Measurements from ENCODE around the gene HOXA9.

DNA sequence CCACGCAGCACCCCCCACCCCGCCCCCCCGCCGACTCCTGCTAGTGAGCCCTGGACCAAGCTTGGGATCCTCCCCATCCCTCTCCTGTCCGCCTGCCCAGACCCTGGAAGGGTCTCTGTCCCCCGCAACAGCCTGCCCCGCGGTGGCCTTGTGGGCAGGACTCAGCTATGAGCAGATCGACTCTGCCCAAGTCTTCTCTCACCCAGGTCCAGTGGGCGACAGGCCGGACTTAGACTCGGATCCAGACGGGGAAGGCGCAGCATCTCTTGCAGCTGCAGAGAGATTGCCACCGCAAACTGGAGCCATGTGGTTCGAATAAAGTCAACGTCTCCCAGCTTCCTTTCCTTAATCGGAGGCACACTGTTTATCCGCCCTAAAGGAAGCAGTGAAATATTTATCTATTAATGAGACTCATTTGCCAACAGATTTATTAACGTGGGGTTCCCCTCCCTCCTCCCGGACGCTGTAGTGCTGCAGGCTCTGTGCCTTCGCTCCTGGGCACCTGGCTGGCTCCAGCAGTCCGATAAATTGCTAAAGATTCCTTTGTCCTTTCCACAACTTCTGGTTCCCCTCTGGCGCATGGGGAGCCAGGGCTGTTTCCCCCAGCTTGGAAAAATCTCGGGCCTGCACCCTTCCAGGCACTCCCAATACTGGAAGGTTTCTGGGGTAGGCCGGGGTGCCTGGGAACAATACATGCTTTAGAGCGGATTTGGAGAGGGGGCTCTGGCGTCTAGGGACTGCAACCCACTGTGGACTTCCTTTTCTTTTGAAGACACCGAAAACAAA lies 8.2 kb downstream of the HOXA9 start:
- TF ChIP-seq CTCF (IDR thresholded peaks at IDR 0.05) (no peak), POLR2A (IDR thresholded peaks at IDR 0.05) (no peak)

All from testis (tissue), 2 donors.